RWPE1 (cell line): ENCODE measurements around the gene DDX42.
A peak's percentile ranks its signal among the peaks of the same experiment; 100 is the strongest.

Source experiments
- CTCF ChIA-PET: fragments of 350-600 bp; sonication (Branson Sonifier 250); formaldehyde crosslinking; extraction: SDS; loops from one replicate; lab custom pipeline; 2021; lab: Yijun Ruan, JAX
- POLR2A ChIA-PET: fragments of 400-600 bp; formaldehyde crosslinking; extraction: SDS; loops from one replicate; lab custom pipeline; 2020; ENCODE audit warnings: antibody characterized with exemption; ENCODE audit not compliant: low non-redundant PET; lab: Yijun Ruan, JAX
- DNase-seq: peaks from one replicate; pipeline ENCODE4 v3.0.0; 2012; ENCODE audit warnings: low spot score
- H3K27ac ChIP-seq: fragments of 450-650 bp; 2 replicates; pipeline ENCODE4 v1.5.1; 2017
- TF ChIP-seq, protein P1 (sequence below): fragments of 450-650 bp; conservative IDR thresholded peaks from 2 replicates; pipeline ENCODE4 v1.5.1; 2017; ENCODE audit warnings: low read depth, mild to moderate bottlenecking

Gene DDX42

DNA sequence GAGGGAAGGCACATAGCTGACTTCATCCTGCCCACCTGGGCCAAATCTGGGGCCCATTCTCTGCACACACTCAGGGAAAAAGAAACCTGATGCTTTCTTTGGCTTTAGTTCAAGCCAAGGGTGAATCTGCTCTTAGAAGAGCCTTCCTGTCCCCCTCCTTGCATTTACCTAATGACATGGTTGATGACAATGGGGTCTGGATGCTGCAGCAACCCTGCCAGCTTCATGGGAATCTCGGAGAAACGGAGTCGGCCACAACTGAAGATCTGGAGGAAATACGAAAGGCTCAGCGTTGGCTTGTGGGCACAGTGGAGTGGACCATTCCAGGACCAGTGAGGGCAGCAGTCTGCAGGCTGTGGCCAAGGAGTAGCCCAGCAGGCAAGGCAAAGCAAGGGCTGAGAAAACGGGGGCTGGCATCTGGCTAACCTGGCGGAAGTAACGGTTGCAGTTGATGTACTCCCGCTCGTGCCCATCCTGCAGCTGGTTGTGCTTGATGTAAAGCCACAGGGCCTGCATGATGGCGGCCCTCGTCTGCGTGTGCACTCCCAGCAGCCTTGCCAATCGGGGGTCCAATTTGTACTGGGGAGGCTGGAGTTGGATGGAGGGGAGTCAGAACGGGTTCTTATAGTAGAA lies 59.9 kb downstream of the DDX42 start:
- TF ChIP-seq, protein P1, sequence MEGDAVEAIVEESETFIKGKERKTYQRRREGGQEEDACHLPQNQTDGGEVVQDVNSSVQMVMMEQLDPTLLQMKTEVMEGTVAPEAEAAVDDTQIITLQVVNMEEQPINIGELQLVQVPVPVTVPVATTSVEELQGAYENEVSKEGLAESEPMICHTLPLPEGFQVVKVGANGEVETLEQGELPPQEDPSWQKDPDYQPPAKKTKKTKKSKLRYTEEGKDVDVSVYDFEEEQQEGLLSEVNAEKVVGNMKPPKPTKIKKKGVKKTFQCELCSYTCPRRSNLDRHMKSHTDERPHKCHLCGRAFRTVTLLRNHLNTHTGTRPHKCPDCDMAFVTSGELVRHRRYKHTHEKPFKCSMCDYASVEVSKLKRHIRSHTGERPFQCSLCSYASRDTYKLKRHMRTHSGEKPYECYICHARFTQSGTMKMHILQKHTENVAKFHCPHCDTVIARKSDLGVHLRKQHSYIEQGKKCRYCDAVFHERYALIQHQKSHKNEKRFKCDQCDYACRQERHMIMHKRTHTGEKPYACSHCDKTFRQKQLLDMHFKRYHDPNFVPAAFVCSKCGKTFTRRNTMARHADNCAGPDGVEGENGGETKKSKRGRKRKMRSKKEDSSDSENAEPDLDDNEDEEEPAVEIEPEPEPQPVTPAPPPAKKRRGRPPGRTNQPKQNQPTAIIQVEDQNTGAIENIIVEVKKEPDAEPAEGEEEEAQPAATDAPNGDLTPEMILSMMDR, result no peak
- CTCF ChIA-PET, result interaction anchor here (0.7 to 1.5 kb wide), 5 partner anchors 10 to 167 kb away, joined by 4 to 5 read pairs (median 4); no protein-coding TSS in a partner anchor
- DNase-seq, result no peak
- POLR2A ChIA-PET, result no interaction called here
- peak overlapping the region; percentile 63 for H3K27ac ChIP-seq

DNA sequence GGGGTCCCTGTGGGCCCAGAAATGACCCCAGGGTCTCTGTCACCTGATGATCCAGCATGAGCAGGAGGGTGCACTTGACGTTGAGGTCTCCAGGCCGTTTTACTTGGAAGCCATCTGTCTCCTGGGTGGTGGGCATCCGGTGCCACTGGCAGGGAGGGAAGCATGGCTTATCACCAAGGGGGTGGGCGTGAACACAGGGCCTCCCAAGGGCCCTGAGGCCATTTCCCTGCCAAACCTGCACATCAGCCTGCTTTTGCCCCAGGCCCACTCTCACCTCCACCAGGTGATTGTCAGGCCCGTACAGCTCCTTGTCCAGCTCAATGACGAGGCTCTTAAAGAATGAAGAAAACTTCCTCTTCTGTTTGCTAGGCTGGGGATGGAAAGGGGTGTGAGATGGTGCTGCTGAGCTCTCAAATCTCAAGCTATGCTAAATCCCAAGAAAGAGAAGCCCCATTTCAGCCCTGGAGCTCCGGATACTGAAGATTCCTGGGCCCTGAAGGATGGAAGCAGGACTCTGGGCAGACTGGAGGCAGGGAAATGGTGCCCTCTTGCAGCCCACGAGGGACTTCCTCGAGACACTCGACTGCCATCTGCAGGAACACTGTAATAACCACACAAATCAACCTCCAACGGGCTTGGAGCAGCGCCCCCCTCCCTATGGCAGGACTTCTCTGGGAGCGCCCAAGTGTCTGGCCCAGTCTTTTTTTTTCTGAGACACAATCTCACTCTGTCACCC lies 60.6 kb downstream of the DDX42 start:
- ChIA-PET CTCF (interaction anchor here (0.6 to 1.5 kb wide), 11 partner anchors 9 to 407 kb away, joined by 3 to 5 read pairs (median 4); no protein-coding TSS in a partner anchor), POLR2A (no interaction called here)
- peak overlapping the region; percentile 63 for H3K27ac ChIP-seq
- peak; percentile 49 for DNase-seq
- TF ChIP-seq, protein P1, result peak; percentile 58

DNA sequence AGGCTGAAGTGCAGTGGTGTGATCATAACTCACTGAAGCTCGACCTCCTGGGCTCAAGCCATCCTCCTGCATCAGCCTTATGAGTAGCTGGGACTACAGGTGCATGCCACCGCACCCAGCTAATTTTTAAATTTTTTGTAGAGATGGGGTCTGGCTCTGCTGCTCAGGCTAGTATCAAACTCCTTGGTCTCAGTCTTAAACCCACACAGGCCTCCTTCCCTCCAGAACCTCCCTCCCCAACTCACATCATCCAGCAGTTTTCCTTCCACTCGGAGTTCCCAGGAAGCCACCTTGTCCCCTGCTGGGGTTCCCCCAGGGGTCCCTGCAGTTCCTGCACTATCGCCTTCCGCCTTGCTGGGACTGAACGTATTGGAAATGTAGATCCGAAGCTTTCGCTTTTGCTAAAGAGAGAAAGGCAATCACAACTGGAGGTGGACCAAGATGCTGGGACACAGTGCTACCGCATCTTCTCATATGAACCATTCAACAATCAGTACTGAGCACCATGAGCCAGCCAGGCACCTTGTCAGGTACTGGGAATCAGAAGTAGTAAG lies 61.3 kb downstream of the DDX42 start:
- H3K27ac ChIP-seq, result peak overlapping the region; percentile 63
- POLR2A ChIA-PET, result interaction anchor here (0.6 kb wide), 1 partner anchor 10 kb away, joined by 3 read pairs; no protein-coding TSS in a partner anchor
- no peak for DNase-seq
- CTCF ChIA-PET, result interaction anchor here (0.5 to 1.5 kb wide), 9 partner anchors 8 to 342 kb away, joined by 3 to 5 read pairs (median 4); no protein-coding TSS in a partner anchor
- TF ChIP-seq, protein P1, result peak; percentile 18; the same call in 1 of the 2 replicates

DNA sequence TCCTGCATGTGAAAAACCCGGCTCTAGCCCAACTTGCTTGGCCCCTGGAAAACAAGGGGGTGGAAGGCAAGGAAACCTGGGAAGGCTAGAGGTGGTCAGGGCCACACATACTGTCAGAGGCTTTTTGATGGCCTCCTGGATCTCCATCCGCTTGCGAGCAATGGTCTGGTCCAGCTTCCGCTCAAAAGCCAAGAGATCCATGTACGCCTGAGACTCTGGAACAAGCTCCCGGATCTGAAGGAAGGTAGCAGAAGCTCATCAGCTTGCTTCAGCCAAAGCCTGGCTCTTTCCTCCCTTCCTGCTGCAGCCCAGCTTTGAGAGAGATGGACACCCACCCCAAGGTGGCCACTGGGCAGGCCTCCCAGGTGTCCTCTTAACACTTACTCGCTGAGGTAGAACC lies 62.8 kb downstream of the DDX42 start:
- peak overlapping the region; percentile 93 for H3K27ac ChIP-seq
- CTCF ChIA-PET, result interaction anchor here (1.0 kb wide), 1 partner anchor 12 kb away, joined by 3 read pairs; no protein-coding TSS in a partner anchor
- no peak for DNase-seq
- TF ChIP-seq, protein P1, result no peak
- POLR2A ChIA-PET, result no interaction called here

DNA sequence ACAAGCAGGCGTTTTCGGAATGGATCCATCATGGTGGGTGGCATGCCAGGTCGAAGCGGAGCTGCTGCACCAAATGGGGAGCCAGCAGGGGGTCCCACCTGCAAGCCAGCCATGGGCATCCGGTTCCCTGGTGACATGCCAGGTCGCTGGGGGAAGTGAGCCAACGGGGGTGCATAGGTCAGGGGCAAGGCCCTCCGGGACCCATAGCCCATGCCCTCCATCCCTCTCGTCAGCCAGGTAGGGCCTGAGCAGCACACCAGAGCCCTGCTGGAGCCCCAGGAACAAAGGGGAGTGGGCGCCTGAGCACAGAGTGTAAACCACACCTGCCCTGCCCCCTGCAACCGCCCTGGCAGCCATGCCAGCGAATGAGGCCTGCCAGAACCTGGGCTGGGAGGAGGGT lies 63.5 kb downstream of the DDX42 start:
- H3K27ac ChIP-seq, result peak overlapping the region; percentile 93
- TF ChIP-seq, protein P1, result no peak
- POLR2A ChIA-PET, result no interaction called here
- DNase-seq, result no peak
- CTCF ChIA-PET, result interaction anchor here (1.0 kb wide), 1 partner anchor 11 kb away, joined by 3 read pairs; no protein-coding TSS in a partner anchor
